AG09309 (cell line): ENCODE data around the gene COL4A4.

Experiments
- DNase-seq: peaks from one replicate; pipeline ENCODE4 v3.0.0-alpha.2; 2010; ENCODE audit warnings: low read depth
- H3K4me3 ChIP-seq: 2 replicates; pipeline ENCODE4 v1.5.1; 2011; ENCODE audit warnings: mild to moderate bottlenecking, low read depth, low read length, moderate library complexity; ENCODE audit not compliant: control insufficient read depth
- CTCF ChIP-seq: IDR thresholded peaks from 2 replicates; pipeline ENCODE4 v1.5.1; 2011; ENCODE audit warnings: mild to moderate bottlenecking, low read depth, low read length, inconsistent platforms; ENCODE audit not compliant: insufficient read depth, control insufficient read depth; ENCODE audit errors: missing control alignments

The COL4A4 gene

GRCh38 chr2:227153307-227153706 lies 10.7 kb downstream of the COL4A4 start:
- no peak overlapping the region for H3K4me3 ChIP-seq
- DNase-seq, result no peak
- TF ChIP-seq CTCF, result no peak

GRCh38 chr2:227152093-227152766 lies 11.8 kb downstream of the COL4A4 start:
- DNase-seq, result no peak
- H3K4me3 ChIP-seq, result no peak overlapping the region
- no peak for TF ChIP-seq CTCF

- no peak overlapping the region for H3K4me3 ChIP-seq
- DNase-seq, result no peak
- no peak for TF ChIP-seq CTCF
These were observed 13.6 kb downstream of the COL4A4 start for GRCh38 chr2:227150222-227150936.

GRCh38 chr2:227148106-227148505 lies 15.9 kb downstream of the COL4A4 start:
- no peak for TF ChIP-seq CTCF
- no peak overlapping the region for H3K4me3 ChIP-seq
- DNase-seq, result no peak

- no peak overlapping the region for H3K4me3 ChIP-seq
- TF ChIP-seq CTCF, result no peak
- no peak for DNase-seq
These were observed 17.0 kb downstream of the COL4A4 start for GRCh38 chr2:227147023-227147422.

- no peak overlapping the region for H3K4me3 ChIP-seq
- DNase-seq, result no peak
- TF ChIP-seq CTCF, result no peak
These were observed 17.5 kb downstream of the COL4A4 start for GRCh38 chr2:227146456-227146855.
